IPS-18a (cell line): ENCODE results near the gene MYH10.
"Not testable (repeated sequence)": the region's sequence is repeated elsewhere in the genome, so short reads cannot be mapped to it uniquely, and the experiment has no call there.

Experiments
- H3K27ac ChIP-seq: one replicate; pipeline ENCODE4 v1.5.1; 2013; ENCODE audit warnings: low read length
- H3K27me3 ChIP-seq: one replicate; pipeline ENCODE4 v1.6.1; 2013; ENCODE audit warnings: mild to moderate bottlenecking, low read length; ENCODE audit not compliant: control insufficient read depth, insufficient read depth
- H3K36me3 ChIP-seq: one replicate; pipeline ENCODE4 v1.6.1; 2013; ENCODE audit warnings: low read depth, low read length; ENCODE audit not compliant: control insufficient read depth
- H3K4me1 ChIP-seq: one replicate; pipeline ENCODE4 v1.6.1; 2013; ENCODE audit warnings: low read depth, low read length; ENCODE audit not compliant: control insufficient read depth
- H3K4me3 ChIP-seq: one replicate; pipeline ENCODE4 v1.5.1; 2013; ENCODE audit warnings: low read length
- H3K9ac ChIP-seq: one replicate; pipeline ENCODE4 v1.6.1; 2013; ENCODE audit warnings: mild to moderate bottlenecking, low read length, moderate library complexity
- H3K9me3 ChIP-seq: one replicate; pipeline ENCODE4 v1.6.1; 2013; ENCODE audit warnings: low read depth, low read length; ENCODE audit not compliant: control insufficient read depth

MYH10 gene

GRCh38 chr17:8574687-8575086 is 55.8 kb downstream of the MYH10 start:
- no peaks in the 10 kb centered on the region for H3K27me3 ChIP-seq
- H3K36me3 ChIP-seq: peaks cover 35% of the 10 kb centered on the region
- no peak overlapping the region for H3K9ac ChIP-seq
- H3K27ac ChIP-seq: no peak overlapping the region
- no peaks in the 10 kb centered on the region for H3K9me3 ChIP-seq
- no peaks in the 10 kb centered on the region for H3K4me1 ChIP-seq
- no peak overlapping the region for H3K4me3 ChIP-seq

DNA sequence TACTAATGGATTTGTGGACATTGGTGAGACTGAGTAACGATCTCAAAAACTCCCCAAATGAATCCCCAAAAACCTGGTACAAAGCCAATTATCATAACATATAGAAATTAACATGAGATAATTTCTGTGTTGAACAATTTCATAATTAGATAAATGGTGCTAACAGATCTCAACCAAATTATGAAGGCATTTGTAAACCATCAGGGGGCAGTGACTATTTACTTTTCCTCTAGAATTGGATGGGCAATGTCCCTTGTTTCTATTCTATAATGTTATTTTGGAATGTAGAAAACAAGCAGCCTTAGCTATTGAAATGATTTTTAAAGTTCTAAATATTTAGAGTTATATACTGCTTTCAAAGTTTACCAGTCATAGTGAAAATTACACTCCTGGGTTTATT is 57.8 kb downstream of the MYH10 start:
- Histone ChIP-seq H3K4me1 (no peaks in the 10 kb centered on the region), H3K4me3 (no peak overlapping the region), H3K9ac (no peak overlapping the region), H3K36me3 (peaks cover 54% of the 10 kb centered on the region), H3K27ac (no peak overlapping the region), H3K9me3 (no peaks in the 10 kb centered on the region), H3K27me3 (no peaks in the 10 kb centered on the region)

GRCh38 chr17:8563981-8564602 is 66.4 kb downstream of the MYH10 start:
- Histone ChIP-seq H3K27me3 (no peaks in the 10 kb centered on the region), H3K9ac (no peak overlapping the region), H3K36me3 (peaks cover 77% of the 10 kb centered on the region), H3K4me1 (no peaks in the 10 kb centered on the region), H3K4me3 (no peak overlapping the region), H3K9me3 (no peaks in the 10 kb centered on the region), H3K27ac (no peak overlapping the region)

DNA sequence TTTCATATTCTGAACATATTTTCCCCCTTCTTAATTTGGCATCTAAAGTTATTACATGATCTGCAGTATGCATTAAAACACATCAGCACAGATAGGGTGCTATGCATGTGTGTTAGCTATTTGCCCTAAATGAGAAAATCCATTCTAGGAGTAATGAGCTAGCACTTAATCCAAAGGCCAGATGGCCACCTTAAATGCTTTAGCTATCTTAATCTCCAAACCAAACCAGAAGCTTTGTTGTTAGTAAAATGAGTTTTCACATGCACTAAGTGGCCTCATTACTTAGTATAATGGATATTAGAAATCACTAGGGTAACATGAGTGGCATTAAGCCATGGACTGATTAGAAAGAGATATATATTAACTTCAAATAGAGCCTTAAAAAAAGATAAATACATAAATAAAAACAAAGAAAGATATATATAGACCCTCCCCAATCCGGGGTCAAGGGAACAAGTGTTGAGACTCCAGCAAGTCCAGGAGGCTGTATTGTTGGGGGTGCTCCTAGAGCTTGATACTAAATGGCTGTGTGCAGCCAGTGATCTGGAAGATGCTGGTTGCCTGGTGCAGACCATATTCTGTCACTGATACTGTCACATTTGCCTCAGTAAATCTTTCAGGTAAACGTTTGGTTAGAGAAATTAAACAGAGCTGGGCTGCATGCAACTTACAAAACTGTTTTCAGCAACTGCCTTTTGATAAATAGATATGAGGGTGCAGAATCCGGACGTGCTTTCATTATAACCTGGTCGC is 67.3 kb downstream of the MYH10 start:
- Histone ChIP-seq H3K27me3 (no peaks in the 10 kb centered on the region), H3K27ac (no peak overlapping the region), H3K36me3 (peaks cover 76% of the 10 kb centered on the region), H3K9me3 (no peaks in the 10 kb centered on the region), H3K9ac (no peak overlapping the region), H3K4me1 (no peaks in the 10 kb centered on the region), H3K4me3 (no peak overlapping the region)

DNA sequence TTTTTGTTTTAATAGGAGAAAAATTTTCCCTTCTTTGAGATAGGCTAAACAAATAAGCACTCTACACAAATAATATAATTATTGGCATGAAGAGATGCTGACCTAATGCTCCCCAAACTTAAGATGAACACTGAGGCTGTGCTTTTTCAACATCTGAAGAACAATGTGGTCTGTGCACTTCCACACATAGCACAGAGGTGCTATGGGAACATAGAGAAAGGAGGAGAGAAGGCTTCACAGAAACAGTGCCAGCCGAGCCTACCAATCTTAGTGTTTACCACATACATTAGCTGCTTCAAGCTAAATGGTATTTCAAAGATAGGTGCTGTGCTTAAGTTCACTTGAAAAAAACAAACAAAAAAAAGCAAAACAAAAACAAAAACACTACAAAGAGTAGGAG is 72.4 kb downstream of the MYH10 start:
- Histone ChIP-seq H3K27ac (no peak overlapping the region), H3K27me3 (no peaks in the 10 kb centered on the region), H3K4me3 (no peak overlapping the region), H3K4me1 (no peaks in the 10 kb centered on the region), H3K9me3 (no peaks in the 10 kb centered on the region), H3K36me3 (peaks cover 67% of the 10 kb centered on the region), H3K9ac (no peak overlapping the region)

- Histone ChIP-seq H3K4me1 (no peaks in the 10 kb centered on the region), H3K4me3 (no peak overlapping the region), H3K9ac (no peak overlapping the region), H3K27ac (no peak overlapping the region), H3K36me3 (peaks cover 67% of the 10 kb centered on the region), H3K27me3 (no peaks in the 10 kb centered on the region), H3K9me3 (no peaks in the 10 kb centered on the region)
Measured at GRCh38 chr17:8557176-8557806, 73.2 kb downstream of the MYH10 start.

- Histone ChIP-seq H3K27me3 (no peaks in the 10 kb centered on the region), H3K27ac (no peak overlapping the region), H3K4me3 (no peak overlapping the region), H3K9ac (no peak overlapping the region), H3K4me1 (no peaks in the 10 kb centered on the region), H3K9me3 (no peaks in the 10 kb centered on the region), H3K36me3 (peaks cover 68% of the 10 kb centered on the region)
Measured at GRCh38 chr17:8556074-8556473, 74.5 kb downstream of the MYH10 start.

DNA sequence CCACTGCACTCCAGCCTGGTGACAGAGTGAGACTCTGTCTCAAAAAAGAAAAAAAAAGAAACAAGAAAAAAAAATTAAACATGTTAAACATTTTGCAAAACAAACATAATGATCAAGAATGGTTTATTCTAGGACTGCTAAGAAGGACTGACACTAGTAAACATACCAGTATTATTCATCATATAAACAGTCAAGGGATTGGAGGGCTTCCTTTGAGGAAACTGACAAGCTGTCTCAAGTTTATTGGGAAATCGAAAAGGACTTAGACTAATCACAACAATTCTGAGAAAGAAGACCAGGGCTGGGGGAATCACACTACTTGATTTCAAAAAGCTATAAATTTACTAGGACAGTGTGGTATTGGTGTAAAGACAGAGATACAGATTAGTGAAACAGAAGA is 75.5 kb downstream of the MYH10 start:
- Histone ChIP-seq H3K4me1 (no peaks in the 10 kb centered on the region), H3K9me3 (no peaks in the 10 kb centered on the region), H3K4me3 (no peak overlapping the region), H3K36me3 (peaks cover 58% of the 10 kb centered on the region), H3K9ac (no peak overlapping the region), H3K27me3 (no peaks in the 10 kb centered on the region), H3K27ac (no peak overlapping the region)

DNA sequence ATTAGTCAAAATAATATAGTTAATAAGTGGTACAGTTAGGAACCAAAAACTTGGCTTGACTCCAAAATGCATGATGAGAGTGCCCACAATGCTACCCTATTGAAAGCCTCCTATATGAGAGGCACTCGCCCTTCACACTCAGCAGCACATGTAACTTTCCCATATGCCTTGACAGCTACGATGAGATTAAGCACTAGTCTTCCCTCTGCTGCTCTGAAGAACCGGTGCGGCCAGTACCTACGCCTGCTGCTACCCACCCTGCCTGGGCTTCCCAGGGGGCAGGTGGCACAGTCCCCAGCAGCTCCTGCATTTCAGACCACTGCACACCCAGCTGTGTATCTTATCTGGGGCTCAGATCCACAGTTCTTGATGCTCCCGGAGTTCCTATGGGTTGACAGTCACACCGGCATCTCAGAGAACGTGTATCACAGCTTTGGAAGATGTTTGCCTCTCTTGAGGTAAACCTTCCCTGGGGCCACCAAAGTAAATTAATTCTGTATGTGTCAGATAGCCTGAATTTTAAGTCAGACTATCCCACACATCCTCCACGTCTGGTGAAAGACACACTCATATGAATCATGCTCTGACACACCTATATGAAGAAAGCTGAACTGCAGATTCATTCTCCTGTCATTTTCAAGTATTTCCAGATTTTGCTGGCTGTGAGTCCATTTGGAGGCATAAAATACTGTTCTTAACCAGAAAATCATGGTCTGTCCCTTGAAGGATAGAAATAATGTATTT is 77.8 kb downstream of the MYH10 start:
- no peak overlapping the region for H3K9ac ChIP-seq
- no peaks in the 10 kb centered on the region for H3K9me3 ChIP-seq
- no peaks in the 10 kb centered on the region for H3K27me3 ChIP-seq
- H3K4me1 ChIP-seq: no peaks in the 10 kb centered on the region
- H3K4me3 ChIP-seq: no peak overlapping the region
- peaks cover 63% of the 10 kb centered on the region for H3K36me3 ChIP-seq
- H3K27ac ChIP-seq: no peak overlapping the region

DNA sequence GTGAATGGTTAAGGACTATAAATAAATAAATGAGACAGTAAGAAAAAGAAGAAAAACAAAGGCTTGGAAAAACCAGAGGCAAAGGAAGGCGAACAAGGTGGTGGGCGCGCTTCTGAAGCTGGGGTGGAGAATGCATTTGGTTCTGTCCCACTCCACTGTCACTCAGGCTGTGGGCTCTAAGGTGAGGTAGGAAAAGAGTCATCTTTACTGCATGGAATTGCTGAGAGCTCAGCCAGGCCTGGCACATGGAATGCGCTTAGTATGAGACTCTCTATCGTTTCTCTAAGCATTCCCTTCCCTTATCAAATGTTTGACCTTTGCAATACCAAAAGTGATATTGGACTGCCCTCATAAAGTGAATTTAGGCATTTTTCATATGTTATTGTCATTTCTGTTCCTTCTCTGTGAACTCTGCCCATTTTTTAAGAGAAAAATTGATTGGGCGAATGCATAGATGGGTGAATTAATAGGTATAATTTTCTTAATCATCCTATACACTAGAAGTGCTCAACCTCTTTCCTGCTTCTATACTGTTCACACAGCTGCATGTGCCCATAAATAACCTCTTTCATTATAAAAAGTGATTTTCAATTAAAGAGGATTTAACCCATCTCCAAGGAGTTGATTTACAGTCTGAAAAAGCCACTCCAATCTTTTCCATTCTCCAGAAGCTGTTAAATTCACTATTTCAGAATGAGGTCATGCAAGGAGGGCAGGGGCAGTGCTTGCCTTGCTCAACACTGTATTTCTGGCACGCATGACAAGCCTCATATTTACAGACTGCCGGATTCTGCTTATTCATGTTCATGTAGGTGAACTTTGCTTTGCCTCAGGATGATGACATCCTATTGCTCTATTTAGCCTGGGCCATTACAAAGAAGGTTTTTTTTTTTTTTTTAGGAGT is 87.7 kb downstream of the MYH10 start:
- Histone ChIP-seq H3K9me3 (no peaks in the 10 kb centered on the region), H3K4me3 (no peak overlapping the region), H3K9ac (no peak overlapping the region), H3K27me3 (no peaks in the 10 kb centered on the region), H3K4me1 (no peaks in the 10 kb centered on the region), H3K36me3 (peaks cover 88% of the 10 kb centered on the region), H3K27ac (no peak overlapping the region)

- not testable (repeated sequence) for H3K4me3 ChIP-seq, H3K27me3 ChIP-seq, H3K9ac ChIP-seq, H3K4me1 ChIP-seq, H3K27ac ChIP-seq, H3K9me3 ChIP-seq
- H3K36me3 ChIP-seq: peaks cover 88% of the 10 kb centered on the region
Measured at GRCh38 chr17:8539976-8540375, 90.5 kb downstream of the MYH10 start.
